PC-9 (cell line): ENCODE measurements around the gene CEACAM21.

ENCODE experiments used
- CTCF ChIP-seq: fragments of 200-600 bp; sonication (generic); conservative IDR thresholded peaks from 2 replicates; pipeline ENCODE4 v1.6.1; 2017; ENCODE audit warnings: mixed run types, antibody characterized with exemption, mild to moderate bottlenecking, moderate library complexity
- EZH2 ChIP-seq: fragments of 200-600 bp; sonication (generic); IDR thresholded peaks from 2 replicates; pipeline ENCODE4 v1.8.0; 2017; ENCODE audit warnings: antibody characterized with exemption, low read depth

GRCh38 chr19:41584260-41584810 is 8.4 kb downstream of the CEACAM21 start:
- TF ChIP-seq CTCF (no peak), EZH2 (no peak)
